COR-L47 (cell line): ENCODE measurements around the gene THOC5.

ENCODE experiments used
- DNase-seq: peaks from one replicate; lab custom pipeline; 2025; lab: John Stamatoyannopoulos, UW

The THOC5 gene

GRCh38 chr22:29473001-29473400, 80.6 kb downstream of the THOC5 start:
- DNase-seq: no peak

- DNase-seq: peak; percentile 39
Measured at GRCh38 chr22:29470159-29470855, 83.2 kb downstream of the THOC5 start.

GRCh38 chr22:29469755-29470154, 83.8 kb downstream of the THOC5 start:
- no peak for DNase-seq

- no peak for DNase-seq
Measured at GRCh38 chr22:29464581-29464980, 89.0 kb downstream of the THOC5 start.

- no peak for DNase-seq
Measured at GRCh38 chr22:29463629-29464028, 89.9 kb downstream of the THOC5 start.

GRCh38 chr22:29461263-29461662, 92.3 kb downstream of the THOC5 start:
- DNase-seq: no peak

- DNase-seq: no peak
Measured at GRCh38 chr22:29459773-29460172, 93.8 kb downstream of the THOC5 start.

- no peak for DNase-seq
Measured at GRCh38 chr22:29458551-29458950, 95.0 kb downstream of the THOC5 start.

- peak; percentile 22 for DNase-seq
Measured at GRCh38 chr22:29457730-29458129, 95.8 kb downstream of the THOC5 start.

GRCh38 chr22:29456211-29456671, 97.3 kb downstream of the THOC5 start:
- no peak for DNase-seq
